Posterior cingulate gyrus (tissue), 11 donors: ENCODE results near the gene PTGIS.

ENCODE experiments used
- DNase-seq, 10 donors: peaks; one replicate each; pipeline versions ENCODE4 v3.0.0 to v3.0.0-alpha.2; 2020 to 2021; ENCODE audit warnings: mixed read lengths in 3 of 10
- intact Hi-C: fragments of 100-400 bp; cut with DNase I; formaldehyde crosslinking; loops from one replicate; pipeline ENCODE4 v1.15.1; 2023

Gene PTGIS

GRCh38 chr20:49456646-49457045 is 111.3 kb downstream of the PTGIS start:
- intact Hi-C loops: no loop called here
- peak in 1 of 10 donors; percentile 44 for DNase-seq

DNA sequence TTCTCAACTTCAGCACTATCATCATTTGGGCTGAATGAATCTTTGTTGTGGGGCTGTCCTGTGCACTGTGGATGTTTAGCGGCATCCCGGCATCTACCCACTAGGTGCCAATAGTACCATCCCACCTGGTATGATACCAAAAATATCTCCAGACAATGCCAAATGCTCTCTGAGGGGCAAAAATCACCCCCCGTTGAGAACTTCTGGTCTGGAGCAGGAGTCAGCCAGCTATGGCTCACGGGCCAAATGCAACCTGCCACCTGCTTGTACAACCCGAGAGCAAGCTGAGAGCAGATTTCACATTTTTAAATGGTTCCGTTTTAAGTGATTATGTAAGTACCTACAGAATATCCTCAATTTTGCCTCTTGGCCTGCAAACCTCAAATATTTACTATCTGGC is 112.2 kb downstream of the PTGIS start:
- intact Hi-C loops: no loop called here
- no peak for DNase-seq
